Activated CD8-positive, alpha-beta T cell treated with anti-CD3 and anti-CD28 coated beads, Interleukin-2, amount 10 ng/mL, durations not matched to agents 7 days and 5 days (primary cell): ENCODE results near the gene NLGN1. TPM values are rescaled to one million over a fixed set of nuclear protein-coding genes. Genes with fewer than 3 reads are reported as not detected.

Source experiments
- ATAC-seq: fragments of 150-1000 bp; cut with Tn5 transposase; one replicate; pipeline ENCODE4 v1.10.0; 2021; ENCODE audit warnings: moderate library complexity
- CTCF ChIA-PET: fragments of 350-600 bp; sonication (Branson Sonifier 250); formaldehyde crosslinking; loops from one replicate; lab custom pipeline; 2021; ENCODE audit warnings: antibody characterized with exemption; lab: Charles Lee
- POLR2A ChIA-PET: fragments of 350-600 bp; sonication (Branson Sonifier 250); formaldehyde crosslinking; loops from one replicate; lab custom pipeline; 2021; ENCODE audit warnings: antibody characterized with exemption; lab: Charles Lee
- DNase-seq: peaks from one replicate; pipeline ENCODE4 v3.0.0-alpha.2; 2020
- H3K27ac Mint-ChIP-seq: one replicate; pipeline ENCODE4 v1.8.0; 2021; ENCODE audit warnings: mild to moderate bottlenecking, mixed read lengths
- H3K27me3 Mint-ChIP-seq: one replicate; pipeline ENCODE4 v1.8.0; 2021; ENCODE audit warnings: low read depth, mixed read lengths
- H3K36me3 Mint-ChIP-seq: one replicate; pipeline ENCODE4 v1.8.0; 2021; ENCODE audit warnings: low read depth, mixed read lengths
- H3K4me1 Mint-ChIP-seq: one replicate; pipeline ENCODE4 v1.8.0; 2021; ENCODE audit warnings: low read depth, mixed read lengths
- H3K4me3 Mint-ChIP-seq: one replicate; pipeline ENCODE4 v1.8.0; 2021; ENCODE audit warnings: mild to moderate bottlenecking, mixed read lengths
- H3K9me3 Mint-ChIP-seq: one replicate; pipeline ENCODE4 v1.8.0; 2022; ENCODE audit warnings: mixed read lengths; ENCODE audit not compliant: insufficient read depth
- total RNA-seq, 2 experiments: library from RNA; stranded (reverse); gene quantifications; one replicate each; pipeline ENCODE4 v1.2.3, GENCODE V29; 2021

The NLGN1 gene
- total RNA-seq, 2 experiments from 2014 or later = not detected

DNA sequence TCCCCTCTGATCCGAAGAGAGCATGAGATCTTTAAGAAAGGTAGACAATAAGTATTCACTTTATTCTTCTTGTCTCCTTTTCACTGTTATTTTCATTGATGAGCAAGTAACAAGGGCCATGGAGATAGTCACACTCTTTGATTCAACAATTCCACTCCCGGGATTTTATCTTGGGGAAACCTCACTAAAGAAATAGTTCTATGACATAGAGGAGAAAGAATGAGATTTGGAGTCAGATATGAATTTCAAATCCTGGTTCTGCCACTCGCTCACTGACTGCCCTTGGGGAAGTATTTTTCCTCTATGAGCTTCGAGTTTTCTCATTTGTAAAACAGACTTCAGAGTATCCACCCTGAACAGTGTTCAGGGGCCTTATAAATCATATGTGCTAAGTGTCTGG lies 514.6 kb downstream of the NLGN1 start:
- H3K36me3 Mint-ChIP-seq = no peaks in the 10 kb centered on the region
- CTCF ChIA-PET = no interaction called here
- ATAC-seq (no peak), DNase-seq (no peak)
- no peak overlapping the region for H3K4me3 Mint-ChIP-seq
- H3K27ac Mint-ChIP-seq = no peak overlapping the region
- POLR2A ChIA-PET = no interaction called here
- no peaks in the 10 kb centered on the region for H3K4me1 Mint-ChIP-seq
- no peaks in the 10 kb centered on the region for H3K27me3 Mint-ChIP-seq
- H3K9me3 Mint-ChIP-seq = no peaks in the 10 kb centered on the region

DNA sequence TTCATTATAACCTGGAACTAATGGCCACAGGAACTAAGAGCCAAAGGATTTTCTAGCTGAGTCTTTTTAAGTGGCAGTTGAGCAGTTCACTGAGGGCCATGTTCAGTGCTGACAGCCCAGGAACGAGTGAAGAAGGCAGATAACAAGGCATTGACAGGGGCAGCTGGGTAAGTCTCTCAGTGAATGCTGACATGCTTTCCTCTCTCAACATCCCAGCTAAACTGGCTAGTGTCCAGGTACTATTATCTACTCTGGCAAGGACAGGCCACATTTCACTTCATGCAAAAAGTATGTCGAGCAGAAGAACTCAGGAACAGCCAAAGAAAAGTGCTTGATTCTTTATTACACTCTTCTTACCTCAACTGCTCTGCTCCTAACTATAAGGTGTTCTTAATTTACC lies 515.9 kb downstream of the NLGN1 start:
- Mint-ChIP-seq H3K4me1 (no peaks in the 10 kb centered on the region), H3K4me3 (no peak overlapping the region), H3K27me3 (no peaks in the 10 kb centered on the region), H3K36me3 (no peaks in the 10 kb centered on the region), H3K27ac (no peak overlapping the region), H3K9me3 (no peaks in the 10 kb centered on the region)
- ChIA-PET CTCF (no interaction called here), POLR2A (no interaction called here)
- DNase-seq = no peak
- no peak for ATAC-seq

DNA sequence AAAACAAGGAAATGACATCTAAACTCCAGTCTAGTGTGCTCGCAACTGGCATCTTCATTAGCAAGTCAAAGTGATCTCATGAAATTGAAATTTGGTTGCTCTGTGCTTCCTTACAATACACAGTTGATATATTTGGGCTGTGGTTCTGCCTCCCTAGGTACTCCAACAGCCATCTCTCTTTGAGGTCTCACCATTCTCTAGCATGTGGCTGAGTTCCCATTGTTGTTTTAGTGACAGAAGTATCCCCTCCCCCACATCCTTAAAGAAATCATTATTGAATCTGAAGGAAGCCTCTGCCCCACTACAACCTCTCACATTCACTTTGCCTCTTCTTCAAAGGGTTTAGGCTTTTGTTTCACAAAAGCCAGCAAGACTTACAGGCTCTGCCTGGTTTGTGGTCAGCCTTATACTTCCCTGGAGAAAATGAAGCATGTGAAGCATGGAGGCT lies 516.5 kb downstream of the NLGN1 start:
- DNase-seq (no peak), ATAC-seq (no peak)
- POLR2A ChIA-PET = no interaction called here
- Mint-ChIP-seq H3K27me3 (no peaks in the 10 kb centered on the region), H3K4me1 (no peaks in the 10 kb centered on the region), H3K27ac (no peak overlapping the region), H3K9me3 (no peaks in the 10 kb centered on the region), H3K36me3 (no peaks in the 10 kb centered on the region), H3K4me3 (no peak overlapping the region)
- CTCF ChIA-PET = no interaction called here

DNA sequence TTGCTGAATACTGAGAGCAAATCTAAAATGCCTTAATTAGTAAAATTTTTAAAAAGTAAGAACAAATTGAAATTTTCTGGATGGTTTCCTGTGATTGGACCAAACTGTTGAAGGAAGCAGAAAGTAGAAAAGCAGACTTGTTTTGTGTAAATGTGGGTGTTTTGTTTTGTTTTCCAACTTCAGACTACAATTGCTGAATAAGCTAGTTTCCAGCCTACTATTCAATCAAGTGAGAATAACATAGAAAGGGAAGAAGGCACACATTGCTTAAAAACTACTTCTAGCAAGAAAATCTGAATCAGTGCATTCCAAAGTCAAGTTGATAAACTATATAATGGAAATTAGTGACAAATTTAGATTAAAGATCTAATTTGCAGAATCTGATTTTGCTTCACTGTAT lies 519.3 kb downstream of the NLGN1 start:
- Mint-ChIP-seq H3K4me1 (no peaks in the 10 kb centered on the region), H3K36me3 (no peaks in the 10 kb centered on the region), H3K27me3 (no peaks in the 10 kb centered on the region), H3K4me3 (no peak overlapping the region), H3K27ac (no peak overlapping the region), H3K9me3 (no peaks in the 10 kb centered on the region)
- ChIA-PET CTCF (no interaction called here), POLR2A (no interaction called here)
- ATAC-seq (no peak), DNase-seq (no peak)

DNA sequence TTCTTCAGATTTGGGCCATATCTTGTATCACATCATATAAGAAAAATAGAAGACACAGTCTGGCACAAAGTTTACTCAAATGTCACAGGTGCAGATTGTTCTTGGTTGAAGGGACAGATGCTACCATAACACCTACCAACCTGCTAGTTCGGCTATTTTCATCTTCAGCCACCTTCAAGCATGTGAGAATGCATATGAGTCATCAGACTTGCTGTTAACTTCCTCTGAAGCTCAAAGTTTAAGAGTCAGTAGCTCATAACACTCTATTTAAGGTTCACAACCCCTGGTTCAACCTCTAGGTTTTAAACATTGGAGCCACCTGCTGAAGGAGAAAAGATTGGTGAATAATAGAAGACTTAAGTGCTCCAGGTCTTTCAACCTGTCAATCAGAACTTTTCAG lies 522.8 kb downstream of the NLGN1 start:
- ATAC-seq (no peak), DNase-seq (no peak)
- H3K9me3 Mint-ChIP-seq = no peaks in the 10 kb centered on the region
- POLR2A ChIA-PET = no interaction called here
- no peaks in the 10 kb centered on the region for H3K36me3 Mint-ChIP-seq
- no peak overlapping the region for H3K27ac Mint-ChIP-seq
- no peaks in the 10 kb centered on the region for H3K27me3 Mint-ChIP-seq
- CTCF ChIA-PET = no interaction called here
- H3K4me3 Mint-ChIP-seq = no peak overlapping the region
- H3K4me1 Mint-ChIP-seq = no peaks in the 10 kb centered on the region

DNA sequence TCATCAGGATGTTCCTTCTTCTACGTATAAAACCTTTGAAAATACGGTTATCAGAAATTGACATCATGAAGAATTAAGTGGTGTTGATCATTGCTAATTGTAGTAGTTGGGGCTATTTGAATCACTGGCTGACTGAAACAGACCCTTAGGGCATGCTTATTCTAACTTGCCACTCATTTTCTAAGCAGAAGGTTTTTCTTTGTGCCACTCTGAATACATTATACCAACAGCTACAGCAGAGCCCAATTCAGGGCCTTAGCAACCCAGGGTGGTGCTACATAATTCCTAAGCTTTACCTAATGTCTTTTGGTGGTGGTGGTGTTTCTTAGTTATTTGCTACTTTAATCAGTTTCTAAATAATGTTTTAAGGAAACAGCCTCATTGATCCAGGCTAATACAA lies 524.2 kb downstream of the NLGN1 start:
- POLR2A ChIA-PET = no interaction called here
- Mint-ChIP-seq H3K36me3 (no peaks in the 10 kb centered on the region), H3K27me3 (no peaks in the 10 kb centered on the region), H3K9me3 (no peaks in the 10 kb centered on the region), H3K4me3 (no peak overlapping the region), H3K27ac (no peak overlapping the region), H3K4me1 (no peaks in the 10 kb centered on the region)
- ATAC-seq (no peak), DNase-seq (no peak)
- CTCF ChIA-PET = no interaction called here

DNA sequence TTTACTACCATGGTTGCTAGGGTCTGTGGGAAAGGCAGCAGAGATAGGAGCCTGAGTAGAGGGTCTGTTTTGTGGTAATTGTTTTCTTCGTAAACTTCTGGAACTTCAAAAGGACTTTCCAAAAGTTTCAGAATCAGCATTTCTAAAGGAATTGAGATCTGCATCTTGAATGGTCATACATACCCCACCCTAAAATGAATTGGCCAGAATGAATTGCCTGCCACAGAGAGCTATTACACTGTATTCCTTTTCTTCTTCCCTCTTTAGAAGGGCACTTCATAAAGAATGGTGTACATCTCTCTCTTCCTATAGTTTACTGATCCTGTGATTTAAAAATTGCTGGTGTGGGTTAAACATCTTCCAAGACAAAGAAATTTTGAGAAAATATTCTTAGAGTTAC lies 525.7 kb downstream of the NLGN1 start:
- no peak overlapping the region for H3K27ac Mint-ChIP-seq
- H3K27me3 Mint-ChIP-seq = no peaks in the 10 kb centered on the region
- no peaks in the 10 kb centered on the region for H3K36me3 Mint-ChIP-seq
- POLR2A ChIA-PET = no interaction called here
- ATAC-seq = no peak
- CTCF ChIA-PET = no interaction called here
- H3K4me3 Mint-ChIP-seq = no peak overlapping the region
- H3K9me3 Mint-ChIP-seq = no peaks in the 10 kb centered on the region
- DNase-seq = no peak
- no peaks in the 10 kb centered on the region for H3K4me1 Mint-ChIP-seq

DNA sequence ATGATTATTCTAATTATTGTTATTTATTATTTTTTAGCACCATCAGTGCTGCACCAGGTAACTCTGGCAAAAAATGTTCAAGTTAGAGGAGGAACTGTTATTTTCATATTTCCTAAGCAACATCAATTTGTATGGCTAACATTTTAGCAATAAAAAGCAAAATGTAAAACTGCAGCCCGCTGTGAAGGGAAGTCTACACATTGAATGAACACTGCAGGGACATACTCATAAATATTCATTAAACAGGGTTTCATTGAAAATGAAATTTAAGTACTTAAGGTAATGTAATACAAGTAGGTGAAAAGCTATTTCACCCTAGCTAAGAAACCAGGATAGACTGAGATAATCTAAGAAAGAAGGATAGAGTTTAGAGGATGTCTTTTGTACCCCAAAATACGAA lies 532.7 kb downstream of the NLGN1 start:
- ATAC-seq = no peak
- no peak for DNase-seq
- Mint-ChIP-seq H3K9me3 (no peaks in the 10 kb centered on the region), H3K27me3 (no peaks in the 10 kb centered on the region), H3K4me1 (no peaks in the 10 kb centered on the region), H3K4me3 (no peak overlapping the region), H3K36me3 (no peaks in the 10 kb centered on the region), H3K27ac (no peak overlapping the region)
- ChIA-PET POLR2A (no interaction called here), CTCF (no interaction called here)

DNA sequence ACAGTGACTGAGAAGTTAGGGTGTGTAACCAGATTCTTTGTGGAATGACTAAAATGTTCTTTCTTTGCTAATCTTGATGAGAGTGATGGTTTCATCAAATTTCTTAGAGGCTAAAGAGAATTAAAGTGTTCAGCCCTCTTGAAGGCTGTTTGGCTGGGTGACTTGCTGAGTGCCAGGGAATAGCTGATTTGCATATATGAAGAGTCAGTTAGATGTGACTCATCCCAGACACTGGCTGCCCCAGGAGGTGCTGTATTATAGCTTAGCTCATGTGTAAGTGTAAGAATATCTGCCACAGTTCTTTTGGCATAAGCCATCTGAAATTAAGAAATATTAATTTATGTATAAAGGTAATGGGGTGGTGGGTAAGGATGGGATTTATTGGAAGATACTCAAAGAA lies 535.1 kb downstream of the NLGN1 start:
- Mint-ChIP-seq H3K36me3 (no peaks in the 10 kb centered on the region), H3K4me3 (no peak overlapping the region), H3K27ac (no peak overlapping the region), H3K9me3 (no peaks in the 10 kb centered on the region), H3K27me3 (no peaks in the 10 kb centered on the region), H3K4me1 (no peaks in the 10 kb centered on the region)
- CTCF ChIA-PET = no interaction called here
- DNase-seq (no peak), ATAC-seq (no peak)
- POLR2A ChIA-PET = no interaction called here

DNA sequence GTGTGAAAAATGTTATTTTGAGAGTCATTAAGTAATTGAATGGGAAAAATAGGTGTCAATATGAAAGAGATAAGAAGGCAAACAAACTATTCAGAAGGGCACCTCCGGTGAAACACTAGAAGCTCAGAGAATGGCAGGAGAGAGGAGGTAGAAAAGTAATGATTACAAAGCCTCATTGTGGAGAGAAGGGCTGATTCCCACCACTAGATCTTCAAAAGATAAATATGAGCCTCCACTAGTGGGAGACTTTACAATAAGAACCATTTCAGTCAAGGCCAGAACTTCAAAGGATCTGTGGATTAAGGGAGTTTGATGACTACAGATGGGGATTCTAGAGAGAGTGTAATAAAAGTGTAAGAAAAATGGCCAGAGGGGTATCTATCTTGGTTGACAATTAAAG lies 535.6 kb downstream of the NLGN1 start:
- Mint-ChIP-seq H3K4me3 (no peak overlapping the region), H3K27ac (no peak overlapping the region), H3K9me3 (no peaks in the 10 kb centered on the region), H3K4me1 (no peaks in the 10 kb centered on the region), H3K36me3 (no peaks in the 10 kb centered on the region), H3K27me3 (no peaks in the 10 kb centered on the region)
- ATAC-seq = no peak
- ChIA-PET CTCF (no interaction called here), POLR2A (no interaction called here)
- no peak for DNase-seq

DNA sequence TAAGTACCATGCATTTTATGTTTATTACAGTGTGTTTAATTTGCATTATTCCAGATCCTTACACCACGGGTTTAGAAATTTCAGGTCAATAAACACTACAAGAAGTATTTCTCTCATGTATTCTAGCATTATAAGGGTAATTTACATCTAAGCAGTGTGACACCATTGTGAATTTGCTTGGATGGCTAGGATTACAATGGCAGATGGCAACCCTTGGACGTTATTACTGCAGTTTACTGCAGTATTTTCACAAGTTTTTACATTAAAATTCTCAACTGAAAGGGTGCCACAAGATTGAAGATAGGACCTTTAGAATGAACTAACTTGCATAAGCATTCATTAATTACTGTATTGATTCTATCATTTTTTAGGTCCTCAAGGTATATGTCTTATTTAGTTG lies 538.8 kb downstream of the NLGN1 start:
- H3K4me1 Mint-ChIP-seq = no peaks in the 10 kb centered on the region
- no peak overlapping the region for H3K4me3 Mint-ChIP-seq
- ChIA-PET POLR2A (no interaction called here), CTCF (no interaction called here)
- H3K36me3 Mint-ChIP-seq = no peaks in the 10 kb centered on the region
- no peak for ATAC-seq
- no peaks in the 10 kb centered on the region for H3K9me3 Mint-ChIP-seq
- no peak overlapping the region for H3K27ac Mint-ChIP-seq
- DNase-seq = no peak
- no peaks in the 10 kb centered on the region for H3K27me3 Mint-ChIP-seq

DNA sequence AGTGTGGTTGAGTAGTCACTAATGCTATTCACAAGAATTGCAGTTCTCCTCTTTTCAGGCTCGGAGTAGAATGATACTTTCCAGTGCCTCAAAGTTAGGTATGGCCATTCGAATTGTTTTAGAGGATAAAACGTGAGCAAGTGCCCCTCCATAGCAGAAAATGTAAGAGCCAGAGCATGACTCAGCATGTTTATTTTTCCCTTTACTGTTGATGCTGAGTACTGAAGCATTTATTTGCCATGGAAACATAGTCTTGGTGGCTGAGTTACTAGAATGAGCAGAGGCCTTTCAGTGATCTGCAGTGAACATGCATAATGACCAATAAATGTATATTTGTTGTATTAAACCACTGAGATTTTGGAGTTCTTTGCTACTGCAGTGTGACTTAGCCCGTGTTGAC lies 540.6 kb downstream of the NLGN1 start:
- POLR2A ChIA-PET = no interaction called here
- Mint-ChIP-seq H3K36me3 (no peaks in the 10 kb centered on the region), H3K4me1 (no peaks in the 10 kb centered on the region), H3K4me3 (no peak overlapping the region), H3K27ac (no peak overlapping the region), H3K27me3 (no peaks in the 10 kb centered on the region), H3K9me3 (no peaks in the 10 kb centered on the region)
- CTCF ChIA-PET = no interaction called here
- DNase-seq = no peak
- ATAC-seq = no peak

DNA sequence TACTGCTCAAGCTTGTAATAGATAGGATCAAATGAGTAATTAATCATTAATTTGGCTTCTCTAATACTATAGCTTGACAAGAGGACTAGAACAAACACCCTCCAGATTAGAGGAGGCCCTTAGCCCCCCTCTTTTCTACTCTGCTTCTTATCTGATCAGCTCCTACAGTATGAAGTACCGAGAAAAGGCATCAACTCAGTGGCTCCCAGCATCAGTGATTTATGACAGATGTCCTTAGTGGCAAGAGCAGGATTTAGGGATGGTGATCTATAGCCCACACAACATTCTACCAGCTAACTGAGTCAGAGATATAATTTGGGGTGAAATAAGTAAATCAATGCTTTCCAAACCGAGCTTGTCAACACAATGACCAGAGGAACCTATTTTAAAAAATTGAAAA lies 541.1 kb downstream of the NLGN1 start:
- no peaks in the 10 kb centered on the region for H3K9me3 Mint-ChIP-seq
- H3K27ac Mint-ChIP-seq = no peak overlapping the region
- no peaks in the 10 kb centered on the region for H3K36me3 Mint-ChIP-seq
- ChIA-PET POLR2A (no interaction called here), CTCF (no interaction called here)
- no peak overlapping the region for H3K4me3 Mint-ChIP-seq
- ATAC-seq (no peak), DNase-seq (no peak)
- no peaks in the 10 kb centered on the region for H3K27me3 Mint-ChIP-seq
- no peaks in the 10 kb centered on the region for H3K4me1 Mint-ChIP-seq
